Melanocyte of skin (primary cell): Measurements from ENCODE around the gene PIK3IP1. TPM values are rescaled to one million over a fixed set of nuclear protein-coding genes. Genes with fewer than 3 reads are reported as not detected.

ENCODE experiments used
- small RNA-seq, 2 donors: library from RNA; depleted of rRNA; stranded (forward); fragments of <200 nt; gene quantifications; one replicate each; pipeline ENCODE3, GENCODE V24; 2012
- total RNA-seq, 2 donors: library from RNA; depleted of rRNA; stranded (reverse); fragments of >200 nt; gene quantifications; 2 replicates each; pipeline ENCODE4 v1.2.3, GENCODE V29; 2012

PIK3IP1 gene, protein sequence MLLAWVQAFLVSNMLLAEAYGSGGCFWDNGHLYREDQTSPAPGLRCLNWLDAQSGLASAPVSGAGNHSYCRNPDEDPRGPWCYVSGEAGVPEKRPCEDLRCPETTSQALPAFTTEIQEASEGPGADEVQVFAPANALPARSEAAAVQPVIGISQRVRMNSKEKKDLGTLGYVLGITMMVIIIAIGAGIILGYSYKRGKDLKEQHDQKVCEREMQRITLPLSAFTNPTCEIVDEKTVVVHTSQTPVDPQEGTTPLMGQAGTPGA
- total RNA-seq: 10 to 100 TPM in 1 of 2 donors, 1 to 10 TPM in 1; 3.0 to 25.5 TPM

DNA sequence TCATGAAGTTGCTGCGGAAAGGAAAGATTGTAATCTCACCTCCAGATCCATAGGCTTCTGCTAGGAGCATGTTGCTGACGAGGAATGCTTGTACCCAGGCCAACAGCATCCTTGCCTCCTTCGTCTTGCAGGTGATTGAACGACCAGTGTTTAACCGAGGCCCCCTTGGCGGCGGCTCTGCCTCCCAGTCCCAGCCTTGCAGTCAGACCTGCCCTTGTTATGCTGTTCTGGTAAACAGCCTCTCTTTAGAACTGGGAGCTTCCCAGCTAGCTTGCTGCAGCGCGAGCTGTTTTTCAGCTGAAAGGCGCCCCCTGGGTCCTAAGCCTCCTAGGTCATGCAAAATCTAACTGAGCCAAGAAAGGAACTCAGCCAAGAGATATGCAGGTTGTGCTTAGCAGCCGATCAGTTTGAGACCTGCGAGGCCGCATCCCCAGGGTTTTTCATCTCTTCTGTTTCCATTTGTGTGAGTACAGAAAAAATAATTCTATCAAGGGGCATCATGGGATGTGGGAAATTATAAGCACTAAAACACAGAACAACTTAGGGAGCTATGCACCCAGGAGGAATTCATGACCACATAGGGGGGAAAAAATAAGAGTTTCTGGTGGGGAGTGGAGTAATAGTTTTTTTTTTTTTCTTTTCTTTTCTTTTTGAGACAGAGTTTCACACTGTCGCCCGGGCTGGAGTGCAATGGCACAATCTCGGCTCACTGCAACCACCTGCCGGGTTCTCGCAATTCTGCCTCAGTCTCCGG is at the start of gene PIK3IP1:
TSS of gene PIK3IP1 (minus strand) at position 253 of the 754 bp plus-strand sequence. CDS start at position 109, 144 bp downstream.

Small RNA genes within 50 kb of the gene (small RNA-seq; reads per million reads assigned to genes)
- gene RNA5SP496: 0 reads per million in 2 donors

Other genes with a start within 250 kb of the PIK3IP1 start
- gene SMTN, start 211.2 kb downstream of the PIK3IP1 start, total RNA-seq: 10 to 100 TPM; 15.5 to 36.3 TPM
- gene SELENOM, start 184.9 kb downstream of the PIK3IP1 start, total RNA-seq: 1 to 10 TPM; 4.5 to 5.7 TPM
- under 1 TPM in 1 of 2 donors, not detected in 1; under 0.01 TPM for gene INPP5J, start 169.5 kb downstream of the PIK3IP1 start, total RNA-seq
- not detected for gene PLA2G3, start 152.0 kb downstream of the PIK3IP1 start, total RNA-seq
- 10 to 100 TPM; 28.6 to 29.6 TPM for gene RNF185, start 132.3 kb downstream of the PIK3IP1 start, total RNA-seq
- gene LIMK2, start 80.2 kb downstream of the PIK3IP1 start, total RNA-seq: 10 to 100 TPM; 28.0 to 70.9 TPM
- gene PATZ1, start 53.9 kb upstream of the PIK3IP1 start, total RNA-seq: 10 to 100 TPM; 21.7 to 24.6 TPM
- 100 to 1,000 TPM in 1 of 2 donors, 10 to 100 TPM in 1; 72.3 to 106 TPM for gene DRG1, start 107.1 kb upstream of the PIK3IP1 start, total RNA-seq
- gene EIF4ENIF1, start 197.4 kb upstream of the PIK3IP1 start, total RNA-seq: 10 to 100 TPM in 1 of 2 donors, 1 to 10 TPM in 1; 8.3 to 12.0 TPM
- gene SFI1, start 204.0 kb upstream of the PIK3IP1 start, total RNA-seq: 10 to 100 TPM; 15.8 to 22.0 TPM